C4-2B (cell line): ENCODE results near the gene PRSS22.

Source experiments
- CTCF ChIP-seq: fragments of 450-650 bp; conservative IDR thresholded peaks from 2 replicates; pipeline ENCODE4 v1.5.1; 2017; ENCODE audit warnings: mild to moderate bottlenecking
- ZFX ChIP-seq: fragments of 450-650 bp; IDR thresholded peaks from 2 replicates; pipeline ENCODE4 v1.6.1; 2017

DNA sequence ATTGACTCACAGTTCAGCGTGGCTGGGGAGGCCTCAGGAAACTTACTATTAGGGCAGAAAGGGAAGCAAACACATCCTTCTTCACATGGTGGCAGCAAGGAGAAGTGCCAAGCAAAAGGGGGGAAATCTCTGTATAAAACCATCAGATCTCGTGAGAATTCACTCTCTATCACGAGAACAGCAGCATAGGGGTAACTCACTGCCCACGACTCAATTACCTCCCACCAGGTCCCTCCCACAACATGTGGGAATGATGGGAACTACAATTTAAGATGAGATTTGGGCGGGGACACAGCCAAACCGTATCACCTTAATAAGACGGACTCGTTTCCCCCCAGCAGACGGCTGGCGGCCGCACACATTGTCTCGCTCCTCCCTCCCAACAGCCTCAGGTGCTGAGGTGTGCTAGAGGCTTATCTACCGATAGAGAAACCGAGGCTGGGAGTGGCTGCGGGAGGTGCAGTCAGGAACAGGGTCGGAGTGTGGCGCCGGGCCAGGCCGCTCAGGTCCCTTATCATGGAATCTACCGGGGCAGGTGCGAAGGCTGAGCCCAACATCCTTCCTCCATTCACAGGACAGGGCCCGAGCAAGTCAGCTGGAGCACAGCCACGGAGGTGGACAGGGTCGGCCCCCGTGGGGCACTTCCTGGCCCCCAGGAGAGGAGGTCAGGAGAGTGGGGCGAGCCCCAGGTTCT lies 32.8 kb downstream of the PRSS22 start:
- TF ChIP-seq CTCF (no peak), ZFX (no peak)
